Activated CD8-positive, alpha-beta T cell treated with anti-CD3 and anti-CD28 coated beads for 36 hours (primary cell): ENCODE data around the gene NEURL1. TPM values are rescaled to one million over a fixed set of nuclear protein-coding genes. Genes with fewer than 3 reads are reported as not detected.

Experiments
- ATAC-seq: fragments of 200-7000 bp; cut with Tn5 transposase; one replicate; pipeline ENCODE4 v1.10.0; 2021; ENCODE audit warnings: mild to moderate bottlenecking, moderate library complexity
- CTCF ChIA-PET: fragments of 350-600 bp; sonication (Branson Sonifier 250); formaldehyde crosslinking; loops from one replicate; lab custom pipeline; 2021; ENCODE audit warnings: antibody characterized with exemption; lab: Charles Lee
- POLR2A ChIA-PET: fragments of 350-600 bp; sonication (Branson Sonifier 250); formaldehyde crosslinking; loops from one replicate; lab custom pipeline; 2021; ENCODE audit warnings: antibody characterized with exemption; lab: Charles Lee
- DNase-seq: peaks from one replicate; pipeline ENCODE4 v3.0.0-alpha.2; 2020
- H3K27ac Mint-ChIP-seq: one replicate; pipeline ENCODE4 v1.8.0; 2021; ENCODE audit warnings: mild to moderate bottlenecking, mixed read lengths
- H3K27me3 Mint-ChIP-seq: one replicate; pipeline ENCODE4 v1.8.0; 2021; ENCODE audit warnings: mixed read lengths
- H3K36me3 Mint-ChIP-seq: one replicate; pipeline ENCODE4 v1.8.0; 2021; ENCODE audit warnings: low read depth, mixed read lengths
- H3K4me1 Mint-ChIP-seq: one replicate; pipeline ENCODE4 v1.8.0; 2021; ENCODE audit warnings: low read depth, mixed read lengths
- H3K4me3 Mint-ChIP-seq: one replicate; pipeline ENCODE4 v1.8.0; 2021; ENCODE audit warnings: mild to moderate bottlenecking, moderate library complexity, mixed read lengths
- H3K9me3 Mint-ChIP-seq: one replicate; pipeline ENCODE4 v1.8.0; 2021; ENCODE audit warnings: mixed read lengths
- CTCF ChIP-seq: fragments of 200-600 bp; IDR thresholded peaks from one replicate; pipeline ENCODE4 v1.8.0; 2022; ENCODE audit warnings: antibody characterized with exemption, mild to moderate bottlenecking
- intact Hi-C: fragments of 100-400 bp; cut with micrococcal nuclease; formaldehyde crosslinking; loops from one replicate; pipeline ENCODE4 v1.10.0; 2022
- total RNA-seq, 2 experiments: library from RNA; stranded (reverse); gene quantifications; one replicate each; pipeline ENCODE4 v1.2.3, GENCODE V29; 2021

NEURL1 gene
- total RNA-seq, 2 experiments from 2014 or later = 1.7 to 1.9 TPM

GRCh38 chr10:103541616-103542015 is 48.1 kb downstream of the NEURL1 start:
- Mint-ChIP-seq H3K9me3 (no peaks in the 10 kb centered on the region), H3K27ac (no peak overlapping the region), H3K4me3 (no peak overlapping the region), H3K4me1 (peaks cover 14% of the 10 kb centered on the region), H3K36me3 (no peaks in the 10 kb centered on the region), H3K27me3 (peaks cover 11% of the 10 kb centered on the region)
- ChIA-PET CTCF (interaction anchor here (0.9 to 1.9 kb wide), 6 partner anchors 11 to 49 kb away, joined by 3 to 12 read pairs (median 5); partner anchors contain the start of gene NEURL1), POLR2A (no interaction called here)
- intact Hi-C loops = no loop called here
- ATAC-seq (no peak), DNase-seq (no peak)
- no peak for TF ChIP-seq CTCF

GRCh38 chr10:103542764-103543616 is 49.5 kb downstream of the NEURL1 start:
- ChIA-PET POLR2A (interaction anchor here (0.5 to 0.8 kb wide), 2 partner anchors 292 to 823 kb away, joined by 3 read pairs; no protein-coding TSS in a partner anchor), CTCF (interaction anchor here (0.8 to 1.9 kb wide), 13 partner anchors 9 to 210 kb away, joined by 3 to 12 read pairs (median 3); partner anchors contain the start of gene NEURL1)
- Mint-ChIP-seq H3K4me3 (peak overlapping the region; percentile 48), H3K4me1 (peaks cover 14% of the 10 kb centered on the region), H3K36me3 (no peaks in the 10 kb centered on the region), H3K27me3 (peaks cover 9% of the 10 kb centered on the region), H3K9me3 (no peaks in the 10 kb centered on the region), H3K27ac (no peak overlapping the region)
- intact Hi-C loops = no loop called here
- ATAC-seq (peak; percentile 78), DNase-seq (peak; percentile 64)
- peak; percentile 49 for TF ChIP-seq CTCF

- CTCF ChIA-PET = interaction anchor here (0.6 to 1.1 kb wide), 2 partner anchors 8 to 20 kb away, joined by 3 to 7 read pairs; no protein-coding TSS in a partner anchor
- no peak overlapping the region for H3K27ac Mint-ChIP-seq
- H3K4me3 Mint-ChIP-seq = no peak overlapping the region
- POLR2A ChIA-PET = no interaction called here
- no peaks in the 10 kb centered on the region for H3K9me3 Mint-ChIP-seq
- DNase-seq = no peak
- no peaks in the 10 kb centered on the region for H3K36me3 Mint-ChIP-seq
- TF ChIP-seq CTCF = no peak
- peaks cover 14% of the 10 kb centered on the region for H3K4me1 Mint-ChIP-seq
- intact Hi-C loops = no loop called here
- H3K27me3 Mint-ChIP-seq = peaks cover 9% of the 10 kb centered on the region
- ATAC-seq = no peak
These were observed 50.4 kb downstream of the NEURL1 start for GRCh38 chr10:103543617-103544525.

- no peaks in the 10 kb centered on the region for H3K9me3 Mint-ChIP-seq
- ATAC-seq = no peak
These were observed 51.3 kb downstream of the NEURL1 start for GRCh38 chr10:103544657-103545310.

More at GRCh38 chr10:103544657-103545310, 51.3 kb downstream of the NEURL1 start:
- H3K27me3 Mint-ChIP-seq = peaks cover 8% of the 10 kb centered on the region
- H3K27ac Mint-ChIP-seq = no peak overlapping the region
- intact Hi-C loops = no loop called here
- no peak for DNase-seq
- peaks cover 14% of the 10 kb centered on the region for H3K4me1 Mint-ChIP-seq
- no peak for TF ChIP-seq CTCF
- H3K36me3 Mint-ChIP-seq = no peaks in the 10 kb centered on the region
- CTCF ChIA-PET = interaction anchor here (0.9 to 1.3 kb wide), 2 partner anchors 49 to 59 kb away, joined by 4 read pairs; no protein-coding TSS in a partner anchor
- POLR2A ChIA-PET = no interaction called here
- no peak overlapping the region for H3K4me3 Mint-ChIP-seq
